GM12878 (cell line): Measurements from ENCODE around the gene PPP4R4. TPM values are rescaled to one million over a fixed set of nuclear protein-coding genes. Genes with fewer than 3 reads are reported as not detected.

ENCODE experiments used
- ATAC-seq: fragments of 200-7000 bp; cut with Tn5 transposase; 3 replicates; pipeline ENCODE4 v1.9.1; 2020; ENCODE audit warnings: mild to moderate bottlenecking, moderate library complexity
- BruUV-seq: library from RNA; stranded (reverse); fragments of 400-500 nt; replicated peaks from 2 replicates; lab custom pipeline; 2021; lab: Mats Ljungman, UMichigan
- CTCF ChIA-PET: fragments of 300-600 bp; sonication (Branson Sonifier 250); formaldehyde crosslinking; extraction: SDS; loops from one replicate; lab custom pipeline; 2021; ENCODE audit warnings: inconsistent platforms; lab: Yijun Ruan, JAX
- POLR2A ChIA-PET: fragments of 350-600 bp; formaldehyde crosslinking; extraction: SDS; loops from one replicate; lab custom pipeline; 2021; ENCODE audit warnings: inconsistent platforms; lab: Charles Lee
- RAD21 ChIA-PET: fragments of 300-600 bp; sonication (Branson Sonifier 250); formaldehyde crosslinking; loops from one replicate; lab custom pipeline; 2023; ENCODE audit warnings: antibody characterized with exemption; ENCODE audit not compliant: unreplicated experiment; lab: Charles Lee
- SMC1A ChIA-PET: fragments of 300-600 bp; sonication (Branson Sonifier 250); formaldehyde crosslinking; loops from one replicate; lab custom pipeline; 2023; ENCODE audit not compliant: unreplicated experiment, uncharacterized antibody; lab: Charles Lee
- DNase-seq: peaks from one replicate; pipeline ENCODE4 v3.0.0-alpha.2; 2011; ENCODE audit warnings: low read depth, low spot score
- FAIRE-seq: peaks from 3 replicates; lab custom pipeline; 2011; peaks lifted over from hg19 to GRCh38; lab: Jason Lieb, UNC
- H2AFZ ChIP-seq: 2 replicates; pipeline ENCODE4 v1.6.0; 2011; ENCODE audit warnings: low read depth, low read length, control low read depth; ENCODE audit not compliant: control insufficient read depth
- H3K27ac ChIP-seq: 2 replicates; pipeline ENCODE4 v1.5.1; 2011; ENCODE audit warnings: control low read depth; ENCODE audit not compliant: control insufficient read depth, insufficient read depth
- H3K27me3 ChIP-seq, 2 experiments: replicated peaks in 1 of 2; 2 replicates each; pipeline versions ENCODE4 v1.6.0 to v1.6.1; 2011; ENCODE audit warnings: low read length in 1 of 2; ENCODE audit not compliant: control insufficient read depth in 2 of 2, insufficient read depth in 2 of 2
- H3K36me3 ChIP-seq, 2 experiments: 2 replicates each; pipeline ENCODE4 v1.5.1; 2011; ENCODE audit warnings: low read length in 1 of 2; ENCODE audit not compliant: control insufficient read depth in 2 of 2, insufficient read depth in 2 of 2
- H3K4me1 ChIP-seq: 2 replicates; pipeline ENCODE4 v1.6.1; 2011; ENCODE audit warnings: mild to moderate bottlenecking, low read length, moderate library complexity, mixed read lengths; ENCODE audit not compliant: control insufficient read depth, insufficient read depth
- H3K4me2 ChIP-seq: 2 replicates; pipeline ENCODE4 v1.6.0; 2011; ENCODE audit warnings: control low read depth; ENCODE audit not compliant: control insufficient read depth, insufficient read depth
- H3K4me3 ChIP-seq: fragments of 200-600 bp; sonication (generic); 2 replicates; pipeline ENCODE4 v1.5.1; 2016
- H3K79me2 ChIP-seq: 2 replicates; pipeline ENCODE4 v1.6.0; 2011; ENCODE audit warnings: low read length; ENCODE audit not compliant: control insufficient read depth, insufficient read depth
- H3K9ac ChIP-seq: 2 replicates; pipeline ENCODE4 v1.8.0; 2011; ENCODE audit warnings: low read length, control low read depth, mixed read lengths; ENCODE audit not compliant: control insufficient read depth, insufficient read depth
- H3K9me3 ChIP-seq: replicated peaks from 3 replicates; pipeline ENCODE4 v1.5.1; 2011; ENCODE audit warnings: mild to moderate bottlenecking, low read length; ENCODE audit not compliant: control insufficient read depth, insufficient read depth
- H4K20me1 ChIP-seq: 2 replicates; pipeline ENCODE4 v1.6.0; 2011; ENCODE audit not compliant: control insufficient read depth, insufficient read depth
- BRCA1 ChIP-seq: IDR thresholded peaks from 2 replicates; pipeline ENCODE4 v1.6.1; 2011; ENCODE audit warnings: low read depth, low read length, improper control_type of control experiment
- CREB1 ChIP-seq: IDR thresholded peaks from 2 replicates; pipeline ENCODE4 v1.6.1; 2012; ENCODE audit warnings: low read depth, mild to moderate bottlenecking, inconsistent platforms
- CREM ChIP-seq: IDR thresholded peaks from 2 replicates; pipeline ENCODE4 v1.6.1; 2014; ENCODE audit warnings: antibody characterized with exemption, low read depth
- CTCF ChIP-seq, 3 experiments: IDR thresholded peaks in 2 of 3; conservative IDR thresholded peaks in 1 of 3; 2 replicates each; pipeline ENCODE4 v1.5.1; 2011; ENCODE audit warnings: low read depth in 3 of 3, low read length in 3 of 3, mild to moderate bottlenecking in 3 of 3, control low read depth in 2 of 3, moderate library complexity in 2 of 3, inconsistent platforms in 1 of 3, mixed read lengths in 1 of 3; ENCODE audit not compliant: control insufficient read depth in 2 of 3, insufficient read depth in 1 of 3; ENCODE audit errors: extremely low read depth in 1 of 3
- EGR1 ChIP-seq, 2 experiments: IDR thresholded peaks; 1 replicate in 1 of 2; 2 replicates in 1 of 2; pipeline ENCODE4 v1.6.1; 2011 to 2012; ENCODE audit warnings: low read depth in 2 of 2, low read length in 2 of 2, borderline replicate concordance in 1 of 2, mild to moderate bottlenecking in 1 of 2, moderate library complexity in 1 of 2
- FOXK2 ChIP-seq: fragments of 450-650 bp; IDR thresholded peaks from 2 replicates; pipeline ENCODE4 v1.6.1; 2017; ENCODE audit warnings: mild to moderate bottlenecking, moderate library complexity
- HDAC6 ChIP-seq: fragments of 200-600 bp; sonication (generic); IDR thresholded peaks from one replicate; pipeline ENCODE4 v1.8.0; 2017; ENCODE audit warnings: antibody characterized with exemption; ENCODE audit not compliant: unreplicated experiment
- POLR2A ChIP-seq: IDR thresholded peaks from 2 replicates; pipeline ENCODE4 v1.6.1; 2011; ENCODE audit warnings: low read depth, mild to moderate bottlenecking, low read length
- SMAD5 ChIP-seq: IDR thresholded peaks from 2 replicates; pipeline ENCODE4 v1.6.1; 2016; ENCODE audit warnings: antibody characterized with exemption, low read depth
- SMC3 ChIP-seq: IDR thresholded peaks from 2 replicates; pipeline ENCODE4 v1.6.1; 2011; ENCODE audit warnings: low read length, improper control_type of control experiment, borderline replicate concordance
- STAT3 ChIP-seq: IDR thresholded peaks from 2 replicates; pipeline ENCODE4 v1.6.1; 2011; ENCODE audit warnings: low read depth, low read length, improper control_type of control experiment
- ZNF384 ChIP-seq: IDR thresholded peaks from 2 replicates; pipeline ENCODE4 v1.6.1; 2012; ENCODE audit warnings: low read depth, mild to moderate bottlenecking, low read length, improper control_type of control experiment, borderline replicate concordance
- ZNF622 ChIP-seq: fragments of 450-650 bp; IDR thresholded peaks from 2 replicates; pipeline ENCODE4 v1.6.1; 2017; ENCODE audit warnings: mild to moderate bottlenecking, inconsistent platforms
- ZZZ3 ChIP-seq: IDR thresholded peaks from 2 replicates; pipeline ENCODE4 v1.6.1; 2011; ENCODE audit warnings: low read depth; ENCODE audit not compliant: control insufficient read depth, insufficient read length
- WGBS: methylation state at CpG from one replicate; pipeline ENCODE4 v1.1.6; 2016; ENCODE audit warnings: low lambda C conversion rate; ENCODE audit not compliant: insufficient replicate concordance, insufficient coverage; ENCODE audit errors: missing lambda C conversion rate; 5-methylcytosine and 5-hydroxymethylcytosine counted together
- in situ Hi-C: fragments of 300-500 bp; cut with MboI; formaldehyde crosslinking; loops from 9 replicates; pipeline ENCODE4 v1.14.3; 2018; ENCODE audit warnings: mixed read lengths
- intact Hi-C: fragments of 100-400 bp; cut with micrococcal nuclease; formaldehyde crosslinking; loops from one replicate; pipeline ENCODE4 v1.14.2; 2022; ENCODE audit not compliant: unreplicated experiment
- polyA plus RNA-seq, 11 experiments: library from polyadenylated mRNA; depleted of rRNA in 4 of 11; unstranded in 6 of 11; stranded (reverse) in 5 of 11; fragments of >200 nt; fragmentation: Nextera tagmentation in 4 of 11; fragmentation: Illumina TruSeq in 1 of 11; extraction: Ambion mirVana in 4 of 11; extraction: Trizol in 1 of 11; gene quantifications; 1 replicate in 1 of 11; 2 replicates in 10 of 11; pipeline versions ENCODE4 v1.2.1 to v1.2.3, GENCODE V29; 2011 to 2016; ENCODE audit warnings: inconsistent platforms in 2 of 11, missing spikeins in 2 of 11, low read depth in 1 of 11
- total RNA-seq, 4 experiments: library from RNA; depleted of rRNA in 3 of 4; stranded (reverse); fragments of >200 nt in 3 of 4; fragmentation: Illumina TruSeq in 1 of 4; extraction: Trizol in 1 of 4; gene quantifications; 2 replicates each; pipeline versions ENCODE4 v1.2.1 to v1.2.3, GENCODE V29; 2013 to 2021
- TF ChIP-seq, protein P1 (sequence below): IDR thresholded peaks from 2 replicates; pipeline ENCODE4 v1.6.1; 2011; ENCODE audit warnings: borderline replicate concordance, low read depth, mild to moderate bottlenecking, moderate library complexity, mixed read lengths, low read length; ENCODE audit not compliant: insufficient read depth; ENCODE audit errors: extremely low read length
- TF ChIP-seq, protein P2 (sequence below): fragments of 150-350 bp; IDR thresholded peaks from 2 replicates; pipeline ENCODE4 v1.6.1; 2016; ENCODE audit warnings: low read depth, low read length

The PPP4R4 gene
- total and polyA plus RNA-seq, 10 of the 15 experiments (the other 5 are each of a cell fraction or from before 2014, with no cell fraction given) = 0.01 to 0.13 (median 0.08) TPM; not detected in 4

DNA sequence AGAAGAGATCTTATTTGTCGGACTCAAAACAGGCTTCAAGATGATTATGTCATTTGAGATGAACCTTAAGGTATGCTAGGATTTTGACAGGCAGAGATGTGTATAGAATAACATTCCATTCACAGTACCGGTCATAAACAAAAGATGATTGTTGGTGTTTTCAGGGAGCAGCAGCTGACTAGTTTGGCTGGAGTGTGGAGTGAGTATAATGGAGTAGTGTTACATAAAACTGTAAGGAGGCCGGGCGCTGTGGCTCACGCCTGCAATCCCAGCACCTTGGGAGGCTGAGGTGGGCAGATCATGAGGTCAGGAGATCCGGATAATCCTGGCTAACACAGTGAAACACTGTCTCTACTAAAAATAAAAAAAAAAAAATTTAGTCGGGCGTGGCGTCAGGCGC lies 95.0 kb downstream of the PPP4R4 start:
- no TSS peak for BruUV-seq
- intact Hi-C loops (no loop called here), in situ Hi-C loops (no loop called here)
- H3K4me1 ChIP-seq = no peaks in the 10 kb centered on the region
- TF ChIP-seq STAT3 = no peak
- no peak for TF ChIP-seq ZZZ3
- no peak for TF ChIP-seq SMAD5
- no peak for TF ChIP-seq SMC3
- TF ChIP-seq, protein P1, sequence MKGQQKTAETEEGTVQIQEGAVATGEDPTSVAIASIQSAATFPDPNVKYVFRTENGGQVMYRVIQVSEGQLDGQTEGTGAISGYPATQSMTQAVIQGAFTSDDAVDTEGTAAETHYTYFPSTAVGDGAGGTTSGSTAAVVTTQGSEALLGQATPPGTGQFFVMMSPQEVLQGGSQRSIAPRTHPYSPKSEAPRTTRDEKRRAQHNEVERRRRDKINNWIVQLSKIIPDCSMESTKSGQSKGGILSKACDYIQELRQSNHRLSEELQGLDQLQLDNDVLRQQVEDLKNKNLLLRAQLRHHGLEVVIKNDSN = no peak
- TF ChIP-seq CTCF (IDR thresholded peaks at IDR 0.05 in 2 of 3, conservative IDR thresholded peaks at IDR 0.05 in 1 of 3; ENCODE audit: control insufficient read depth in 2 of 3, extremely low read depth in 1 of 3, insufficient read depth in 1 of 3, low read depth in 3 of 3, low read length in 3 of 3) = no peak
- TF ChIP-seq POLR2A = no peak
- no peak for TF ChIP-seq HDAC6
- TF ChIP-seq BRCA1 = no peak
- no peak for TF ChIP-seq CREB1
- no peak for TF ChIP-seq ZNF622
- no peak for TF ChIP-seq EGR1 (IDR thresholded peaks at IDR 0.05; ENCODE audit: borderline replicate concordance in 1 of 2, low read depth in 2 of 2, low read length in 2 of 2)
- TF ChIP-seq ZNF384 = no peak
- TF ChIP-seq CREM = no peak
- TF ChIP-seq, protein P2, sequence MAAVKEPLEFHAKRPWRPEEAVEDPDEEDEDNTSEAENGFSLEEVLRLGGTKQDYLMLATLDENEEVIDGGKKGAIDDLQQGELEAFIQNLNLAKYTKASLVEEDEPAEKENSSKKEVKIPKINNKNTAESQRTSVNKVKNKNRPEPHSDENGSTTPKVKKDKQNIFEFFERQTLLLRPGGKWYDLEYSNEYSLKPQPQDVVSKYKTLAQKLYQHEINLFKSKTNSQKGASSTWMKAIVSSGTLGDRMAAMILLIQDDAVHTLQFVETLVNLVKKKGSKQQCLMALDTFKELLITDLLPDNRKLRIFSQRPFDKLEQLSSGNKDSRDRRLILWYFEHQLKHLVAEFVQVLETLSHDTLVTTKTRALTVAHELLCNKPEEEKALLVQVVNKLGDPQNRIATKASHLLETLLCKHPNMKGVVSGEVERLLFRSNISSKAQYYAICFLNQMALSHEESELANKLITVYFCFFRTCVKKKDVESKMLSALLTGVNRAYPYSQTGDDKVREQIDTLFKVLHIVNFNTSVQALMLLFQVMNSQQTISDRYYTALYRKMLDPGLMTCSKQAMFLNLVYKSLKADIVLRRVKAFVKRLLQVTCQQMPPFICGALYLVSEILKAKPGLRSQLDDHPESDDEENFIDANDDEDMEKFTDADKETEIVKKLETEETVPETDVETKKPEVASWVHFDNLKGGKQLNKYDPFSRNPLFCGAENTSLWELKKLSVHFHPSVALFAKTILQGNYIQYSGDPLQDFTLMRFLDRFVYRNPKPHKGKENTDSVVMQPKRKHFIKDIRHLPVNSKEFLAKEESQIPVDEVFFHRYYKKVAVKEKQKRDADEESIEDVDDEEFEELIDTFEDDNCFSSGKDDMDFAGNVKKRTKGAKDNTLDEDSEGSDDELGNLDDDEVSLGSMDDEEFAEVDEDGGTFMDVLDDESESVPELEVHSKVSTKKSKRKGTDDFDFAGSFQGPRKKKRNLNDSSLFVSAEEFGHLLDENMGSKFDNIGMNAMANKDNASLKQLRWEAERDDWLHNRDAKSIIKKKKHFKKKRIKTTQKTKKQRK = no peak
- no peak for TF ChIP-seq FOXK2
- ChIA-PET SMC1A (no interaction called here), RAD21 (no interaction called here), POLR2A (no interaction called here), CTCF (no interaction called here)
- H3K36me3 ChIP-seq = no peaks in the 10 kb centered on the region
- ATAC-seq (no peak), FAIRE-seq (no peak), DNase-seq (no peak)
- H3K4me3 ChIP-seq = no peak overlapping the region
- H2AFZ ChIP-seq = no peak overlapping the region
- no peaks in the 10 kb centered on the region for H3K9me3 ChIP-seq
- WGBS = 53% methylated on average over 10 of the region's 10 CpGs
- no peak overlapping the region for H3K9ac ChIP-seq
- no peaks in the 10 kb centered on the region for H4K20me1 ChIP-seq
- H3K4me2 ChIP-seq = no peak overlapping the region
- no peak overlapping the region for H3K27ac ChIP-seq
- H3K79me2 ChIP-seq = no peaks in the 10 kb centered on the region
- H3K27me3 ChIP-seq = no peaks in the 10 kb centered on the region
